Adipocyte (in vitro differentiated cells): ENCODE results near the gene SLC9C1.

ENCODE experiments used
- DNase-seq: peaks from one replicate; pipeline ENCODE4 v3.0.0-alpha.2; 2015; ENCODE audit warnings: low read depth
- H3K27me3 ChIP-seq: replicated peaks from 2 replicates; pipeline ENCODE4 v1.7.0; 2013; ENCODE audit warnings: mild to moderate bottlenecking, low read length, moderate library complexity; ENCODE audit not compliant: control insufficient read depth, insufficient read depth
- H3K36me3 ChIP-seq: 2 replicates; pipeline ENCODE4 v1.7.0; 2013; ENCODE audit warnings: low read length, mild to moderate bottlenecking, moderate library complexity; ENCODE audit not compliant: control insufficient read depth, insufficient read depth, severe bottlenecking
- H3K4me1 ChIP-seq: 2 replicates; pipeline ENCODE4 v1.7.0; 2013; ENCODE audit warnings: mild to moderate bottlenecking, low read length, moderate library complexity; ENCODE audit not compliant: control insufficient read depth, insufficient read depth
- H3K4me3 ChIP-seq: 2 replicates; pipeline ENCODE4 v1.7.0; 2013; ENCODE audit warnings: mild to moderate bottlenecking, low read length, moderate library complexity
- H3K9ac ChIP-seq: 2 replicates; pipeline ENCODE4 v1.7.0; 2013; ENCODE audit warnings: mild to moderate bottlenecking, low read length, moderate library complexity
- H3K9me3 ChIP-seq: 2 replicates; pipeline ENCODE4 v1.7.0; 2013; ENCODE audit warnings: mild to moderate bottlenecking, low read length, moderate library complexity; ENCODE audit not compliant: control insufficient read depth

Gene SLC9C1

DNA sequence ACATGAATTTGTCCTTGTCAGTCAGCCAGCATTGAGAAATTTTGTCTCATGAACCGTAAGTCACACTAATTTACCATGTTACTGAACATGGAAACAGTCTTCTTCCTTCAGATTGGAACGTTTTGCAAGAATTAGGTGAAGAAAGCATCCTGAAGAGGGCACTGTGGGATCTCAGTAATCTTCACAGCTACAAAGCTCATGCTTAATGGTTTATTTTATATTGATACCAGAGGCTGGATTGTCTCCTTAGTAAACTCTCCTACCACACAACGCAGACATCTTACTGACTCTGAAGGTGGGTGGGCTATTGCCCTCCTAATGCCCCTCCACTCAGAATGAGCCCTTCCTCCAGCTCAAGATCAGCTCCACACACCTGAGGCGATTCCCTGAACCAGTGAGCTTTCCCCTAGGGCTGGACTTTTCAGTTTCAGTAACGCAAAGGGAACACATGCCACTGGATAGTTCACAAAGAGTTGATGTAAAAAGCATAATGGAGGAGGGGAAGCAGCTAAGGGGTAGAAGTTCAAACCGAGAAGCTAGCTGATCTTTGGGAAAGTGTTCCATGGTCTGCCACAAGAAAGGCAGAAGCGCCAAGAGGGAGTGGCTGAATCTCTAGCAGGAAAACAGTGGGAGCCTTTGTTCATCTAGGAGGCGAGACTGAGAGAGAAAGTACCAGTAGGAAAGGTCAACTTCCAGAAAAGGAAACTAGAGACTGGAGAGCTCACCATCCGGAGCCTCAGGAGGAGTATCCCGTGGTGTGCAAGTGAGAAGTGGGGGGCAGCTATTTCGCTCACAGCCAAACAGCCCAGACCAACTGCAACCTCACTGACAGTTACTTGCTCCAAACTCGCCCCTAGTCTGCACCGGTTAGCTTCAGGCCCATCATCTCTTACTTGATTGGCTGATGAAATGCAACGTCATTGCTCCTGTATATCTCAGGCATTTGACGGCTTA is at the start of gene SLC9C1:
SLC9C1 (minus strand) TSS at position 849 of the 954 bp plus-strand sequence. CDS start 7,425 bp downstream, outside the sequence.
- peak; percentile 87 for DNase-seq
- H3K4me3 ChIP-seq, result peak within 1 kb of the TSS; percentile 80
- peaks cover 7% of the 10 kb centered on the region for H3K9me3 ChIP-seq
- peaks cover 12% of the 10 kb centered on the region for H3K4me1 ChIP-seq
- no peaks in the 10 kb centered on the region for H3K27me3 ChIP-seq
- peak within 1 kb of the TSS; percentile 70 for H3K9ac ChIP-seq
- H3K36me3 ChIP-seq, result no peaks in the 10 kb centered on the region

DNA sequence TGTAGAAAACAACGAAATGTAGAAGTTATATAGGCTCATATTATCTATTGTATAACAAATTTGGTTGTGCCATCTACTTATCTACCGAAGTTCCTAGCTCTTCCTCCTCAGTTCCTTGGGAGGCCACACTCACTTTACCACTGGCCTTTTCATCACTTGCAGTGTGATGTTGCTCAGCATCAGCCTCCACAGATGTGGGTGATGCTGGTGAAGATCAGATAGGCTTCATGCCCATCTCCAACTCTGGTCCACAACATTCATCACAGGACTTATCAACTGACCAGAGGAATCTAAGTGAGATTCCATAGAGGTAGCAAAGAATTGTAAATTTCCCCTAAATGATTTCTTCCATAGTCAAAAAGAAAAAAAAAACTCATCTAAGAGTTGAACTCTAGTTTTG is 47.4 kb upstream of the SLC9C1 start:
- Histone ChIP-seq H3K27me3 (no peaks in the 10 kb centered on the region), H3K36me3 (no peaks in the 10 kb centered on the region), H3K4me3 (no peak overlapping the region)

DNA sequence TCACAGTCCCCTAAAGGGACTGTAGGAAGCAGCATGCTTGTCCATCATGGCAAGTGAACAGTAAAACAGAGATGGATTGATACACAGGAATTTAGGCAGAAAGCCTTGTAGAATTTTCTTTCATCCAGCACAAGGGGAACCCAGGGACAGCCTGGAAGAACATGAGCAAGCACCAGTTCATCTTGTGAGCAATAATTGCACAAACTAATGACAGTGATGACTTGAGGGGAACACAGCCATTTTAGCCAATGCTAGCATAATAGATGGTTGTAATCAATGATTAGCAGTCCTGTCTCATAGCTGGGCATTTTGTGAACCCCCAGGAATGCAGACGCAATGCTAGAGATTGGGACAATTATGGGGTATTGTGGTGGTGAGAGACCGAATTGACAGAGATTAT is 45.6 kb upstream of the SLC9C1 start:
- DNase-seq, result no peak
- H3K36me3 ChIP-seq, result no peaks in the 10 kb centered on the region
- H3K9ac ChIP-seq, result no peak overlapping the region

More for the DNA sequence above, 47.4 kb upstream of the SLC9C1 start:
- Histone ChIP-seq H3K9me3 (no peaks in the 10 kb centered on the region), H3K4me1 (peaks cover 17% of the 10 kb centered on the region), H3K9ac (no peak overlapping the region)
- DNase-seq, result no peak

GRCh38 chr3:112339134-112339533 is 45.1 kb upstream of the SLC9C1 start:
- Histone ChIP-seq H3K27me3 (no peaks in the 10 kb centered on the region), H3K4me3 (no peak overlapping the region), H3K9me3 (no peaks in the 10 kb centered on the region), H3K36me3 (no peaks in the 10 kb centered on the region), H3K4me1 (peaks cover 19% of the 10 kb centered on the region), H3K9ac (no peak overlapping the region)
- no peak for DNase-seq

More for the DNA sequence above, 45.6 kb upstream of the SLC9C1 start:
- H3K27me3 ChIP-seq, result no peaks in the 10 kb centered on the region
- H3K4me1 ChIP-seq, result peaks cover 17% of the 10 kb centered on the region
- no peaks in the 10 kb centered on the region for H3K9me3 ChIP-seq
- H3K4me3 ChIP-seq, result no peak overlapping the region

DNA sequence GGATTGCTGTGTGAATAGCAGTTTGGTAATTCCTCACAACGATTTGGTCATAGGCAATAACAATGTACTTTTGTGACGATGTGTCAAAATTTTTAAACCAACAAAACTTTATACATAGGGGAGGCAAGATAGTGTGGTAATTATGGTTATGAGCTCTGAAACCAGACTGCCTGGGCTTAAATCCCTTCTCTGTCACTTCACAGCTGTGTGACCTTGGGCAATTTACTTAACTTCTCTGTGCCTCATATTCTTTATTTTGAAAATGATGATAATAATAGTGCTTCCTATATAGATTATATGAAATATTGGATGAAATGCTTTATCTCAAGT is 44.7 kb upstream of the SLC9C1 start:
- Histone ChIP-seq H3K4me3 (no peak overlapping the region), H3K4me1 (peaks cover 22% of the 10 kb centered on the region), H3K27me3 (no peaks in the 10 kb centered on the region), H3K9me3 (no peaks in the 10 kb centered on the region), H3K36me3 (no peaks in the 10 kb centered on the region), H3K9ac (no peak overlapping the region)
- DNase-seq, result no peak

GRCh38 chr3:112338021-112338726 is 44.2 kb upstream of the SLC9C1 start:
- no peaks in the 10 kb centered on the region for H3K27me3 ChIP-seq
- DNase-seq, result no peak
- H3K4me3 ChIP-seq, result no peak overlapping the region
- no peak overlapping the region for H3K9ac ChIP-seq
- no peaks in the 10 kb centered on the region for H3K36me3 ChIP-seq
- peaks cover 22% of the 10 kb centered on the region for H3K4me1 ChIP-seq
- H3K9me3 ChIP-seq, result no peaks in the 10 kb centered on the region

- Histone ChIP-seq H3K36me3 (no peaks in the 10 kb centered on the region), H3K9ac (no peak overlapping the region), H3K4me3 (no peak overlapping the region), H3K9me3 (no peaks in the 10 kb centered on the region), H3K4me1 (peaks cover 26% of the 10 kb centered on the region), H3K27me3 (no peaks in the 10 kb centered on the region)
- DNase-seq, result no peak
Observed at GRCh38 chr3:112335434-112335781, 41.4 kb upstream of the SLC9C1 start.

DNA sequence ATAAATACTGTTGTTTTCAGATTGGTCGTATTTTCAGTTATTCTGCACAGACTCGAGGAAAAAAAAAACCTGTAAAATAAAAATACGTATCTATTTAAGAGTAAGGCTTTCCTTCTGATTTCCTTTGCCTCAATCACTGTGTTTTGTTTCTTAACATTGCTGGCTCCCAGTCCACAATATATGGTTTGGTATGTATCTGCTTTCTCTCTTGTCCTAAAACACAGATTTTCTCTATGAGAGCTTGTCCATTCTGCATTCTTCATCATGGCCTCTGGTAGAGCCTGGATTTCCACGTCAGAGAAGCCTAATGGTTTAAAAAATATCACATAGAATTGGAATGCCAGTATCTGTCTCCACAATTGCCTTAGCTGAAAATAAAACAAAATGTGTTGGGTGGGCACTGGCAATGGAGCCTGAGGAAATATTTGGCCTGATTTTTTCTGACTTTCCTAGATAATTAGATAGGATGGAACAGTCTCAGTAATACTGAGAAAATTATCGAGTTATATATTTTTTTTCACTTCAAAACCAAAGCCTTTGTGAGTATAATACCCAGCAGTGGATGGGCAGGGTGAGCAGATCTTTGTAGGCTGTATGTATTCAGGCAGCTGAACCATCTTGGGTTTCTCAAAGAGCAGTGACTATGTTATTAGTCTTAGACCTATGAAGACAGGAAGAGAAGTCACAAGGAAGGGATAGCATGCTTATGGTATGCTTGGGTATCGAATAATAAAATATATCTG is 40.8 kb upstream of the SLC9C1 start:
- Histone ChIP-seq H3K27me3 (no peaks in the 10 kb centered on the region), H3K4me3 (no peak overlapping the region)

GRCh38 chr3:112333381-112334317 is 39.6 kb upstream of the SLC9C1 start:
- Histone ChIP-seq H3K4me3 (peak overlapping the region; percentile 82), H3K9me3 (no peaks in the 10 kb centered on the region), H3K36me3 (no peaks in the 10 kb centered on the region), H3K4me1 (peaks cover 19% of the 10 kb centered on the region), H3K27me3 (no peaks in the 10 kb centered on the region), H3K9ac (peak overlapping the region; percentile 70)
- DNase-seq, result peak; percentile 21

More for the DNA sequence above, 40.8 kb upstream of the SLC9C1 start:
- Histone ChIP-seq H3K9me3 (no peaks in the 10 kb centered on the region), H3K4me1 (peaks cover 26% of the 10 kb centered on the region), H3K36me3 (no peaks in the 10 kb centered on the region), H3K9ac (no peak overlapping the region)
- no peak for DNase-seq

- peaks cover 13% of the 10 kb centered on the region for H3K4me1 ChIP-seq
- peak within 1 kb of the TSS; percentile 82 for H3K4me3 ChIP-seq
- H3K9me3 ChIP-seq, result no peaks in the 10 kb centered on the region
- DNase-seq, result peak; percentile 57
- no peaks in the 10 kb centered on the region for H3K27me3 ChIP-seq
- H3K36me3 ChIP-seq, result no peaks in the 10 kb centered on the region
- H3K9ac ChIP-seq, result peak within 1 kb of the TSS; percentile 70
Observed at GRCh38 chr3:112333002-112333380, 39.0 kb upstream of the SLC9C1 start, which contains the start of gene CD200. CD200 (plus strand) TSS chr3:112333156; CDS start chr3:112333213, 57 bp downstream.
